CD4-positive, alpha-beta T cell treated with Interleukin-10 for 1 hour (primary cell): Measurements from ENCODE around the gene FAF1.
A peak's percentile ranks its signal among the peaks of the same experiment; 100 is the strongest.

Source experiments
- DNase-seq: peaks from one replicate; pipeline ENCODE4 v3.0.0-alpha.2; 2020

Gene FAF1

GRCh38 chr1:50977575-50978143, 17.6 kb upstream of the FAF1 start:
- DNase-seq, result peak; percentile 22

GRCh38 chr1:50976890-50977574, 17.0 kb upstream of the FAF1 start:
- peak; percentile 51 for DNase-seq

- no peak for DNase-seq
Measured at GRCh38 chr1:50976111-50976889, 16.2 kb upstream of the FAF1 start.

GRCh38 chr1:50975436-50975835, 15.4 kb upstream of the FAF1 start:
- no peak for DNase-seq

GRCh38 chr1:50974618-50974935, 14.5 kb upstream of the FAF1 start:
- DNase-seq, result no peak

- DNase-seq, result no peak
Measured at GRCh38 chr1:50973875-50974617, 14.0 kb upstream of the FAF1 start.

- no peak for DNase-seq
Measured at GRCh38 chr1:50973255-50973654, 13.2 kb upstream of the FAF1 start.

- no peak for DNase-seq
Measured at GRCh38 chr1:50972766-50973165, 12.7 kb upstream of the FAF1 start.

- no peak for DNase-seq
Measured at GRCh38 chr1:50971748-50972305, 11.8 kb upstream of the FAF1 start.

GRCh38 chr1:50970931-50971582, 11.0 kb upstream of the FAF1 start:
- DNase-seq, result no peak

GRCh38 chr1:50970509-50970887, 10.4 kb upstream of the FAF1 start:
- no peak for DNase-seq

- DNase-seq, result peak; percentile 68
Measured at GRCh38 chr1:50969611-50970508, 9.8 kb upstream of the FAF1 start, which contains the start of gene CDKN2C. TSS of gene CDKN2C (plus strand) at chr1:50970245. CDS start at chr1:50970369, 124 bp downstream.

- peak; percentile 55 for DNase-seq
Measured at GRCh38 chr1:50968821-50969610, 8.9 kb upstream of the FAF1 start.

- DNase-seq, result peak; percentile 87
Measured at GRCh38 chr1:50968158-50968820, 8.2 kb upstream of the FAF1 start.

- no peak for DNase-seq
Measured at GRCh38 chr1:50967416-50968157, 7.5 kb upstream of the FAF1 start.

- DNase-seq, result no peak
Measured at GRCh38 chr1:50966991-50967390, 6.9 kb upstream of the FAF1 start.

GRCh38 chr1:50964863-50965262, 4.8 kb upstream of the FAF1 start:
- DNase-seq, result no peak

- DNase-seq, result peak; percentile 8
Measured at GRCh38 chr1:50959303-50959912, 659 bp downstream of the FAF1 start.

GRCh38 chr1:50955116-50955515, 5.0 kb downstream of the FAF1 start:
- DNase-seq, result no peak
